Measurements from ENCODE around the gene MYH15.

DNA sequence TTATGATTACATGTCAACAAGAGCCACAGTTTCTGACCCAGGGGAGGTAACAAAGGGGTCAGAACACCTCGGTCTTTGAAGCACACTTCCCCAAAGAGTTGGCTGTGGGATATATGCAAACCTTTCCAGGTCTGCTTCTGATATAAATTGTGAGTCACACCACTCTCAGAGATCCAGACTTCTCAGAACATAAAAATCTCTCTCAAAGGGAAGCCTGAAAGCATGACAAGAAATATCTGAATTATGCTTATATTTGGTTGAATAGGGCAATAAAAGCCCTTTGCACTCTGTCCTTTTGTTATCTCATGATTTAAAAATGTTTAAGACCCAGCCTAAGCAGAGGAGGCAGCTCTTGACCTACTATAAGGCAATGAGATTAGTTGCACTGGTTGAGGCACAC is 56.8 kb downstream of the MYH15 start:
- TF ChIP-seq POLR2A (IDR thresholded peaks at IDR 0.05): no peak
- TF ChIP-seq, protein P1, sequence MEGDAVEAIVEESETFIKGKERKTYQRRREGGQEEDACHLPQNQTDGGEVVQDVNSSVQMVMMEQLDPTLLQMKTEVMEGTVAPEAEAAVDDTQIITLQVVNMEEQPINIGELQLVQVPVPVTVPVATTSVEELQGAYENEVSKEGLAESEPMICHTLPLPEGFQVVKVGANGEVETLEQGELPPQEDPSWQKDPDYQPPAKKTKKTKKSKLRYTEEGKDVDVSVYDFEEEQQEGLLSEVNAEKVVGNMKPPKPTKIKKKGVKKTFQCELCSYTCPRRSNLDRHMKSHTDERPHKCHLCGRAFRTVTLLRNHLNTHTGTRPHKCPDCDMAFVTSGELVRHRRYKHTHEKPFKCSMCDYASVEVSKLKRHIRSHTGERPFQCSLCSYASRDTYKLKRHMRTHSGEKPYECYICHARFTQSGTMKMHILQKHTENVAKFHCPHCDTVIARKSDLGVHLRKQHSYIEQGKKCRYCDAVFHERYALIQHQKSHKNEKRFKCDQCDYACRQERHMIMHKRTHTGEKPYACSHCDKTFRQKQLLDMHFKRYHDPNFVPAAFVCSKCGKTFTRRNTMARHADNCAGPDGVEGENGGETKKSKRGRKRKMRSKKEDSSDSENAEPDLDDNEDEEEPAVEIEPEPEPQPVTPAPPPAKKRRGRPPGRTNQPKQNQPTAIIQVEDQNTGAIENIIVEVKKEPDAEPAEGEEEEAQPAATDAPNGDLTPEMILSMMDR (IDR thresholded peaks at IDR 0.05 in 4 of 5, conservative IDR thresholded peaks at IDR 0.05 in 1 of 5): no peak

Data from gastrocnemius medialis (tissue), 4 donors.